GM23248 (cell line): ENCODE data around the gene LILRA6. TPM values are rescaled to one million over a fixed set of nuclear protein-coding genes. Genes with fewer than 3 reads are reported as not detected.
"Not testable (repeated sequence)": the region's sequence is repeated elsewhere in the genome, so short reads cannot be mapped to it uniquely, and the experiment has no call there.

Experiments used
- DNase-seq: peaks from one replicate; pipeline ENCODE4 v3.0.0-alpha.2; 2015
- H2AFZ ChIP-seq: fragments of 200-600 bp; sonication (generic); 2 replicates; pipeline ENCODE4 v1.6.1; 2016; ENCODE audit warnings: antibody characterized with exemption
- H3F3A ChIP-seq: fragments of 200-600 bp; sonication (generic); 2 replicates; pipeline ENCODE4 v1.6.1; 2016; ENCODE audit warnings: mild to moderate bottlenecking, antibody characterized with exemption, mixed run types; ENCODE audit not compliant: insufficient read depth
- H3K27ac ChIP-seq: fragments of 200-600 bp; sonication (generic); 2 replicates; pipeline ENCODE4 v1.5.1; 2016; ENCODE audit warnings: mild to moderate bottlenecking
- H3K27me3 ChIP-seq: fragments of 200-600 bp; sonication (generic); replicated peaks from 2 replicates; pipeline ENCODE4 v1.6.1; 2016; ENCODE audit warnings: mild to moderate bottlenecking; ENCODE audit not compliant: insufficient read depth
- H3K36me3 ChIP-seq: fragments of 200-600 bp; sonication (generic); 2 replicates; pipeline ENCODE4 v1.6.1; 2016; ENCODE audit warnings: low read depth, mild to moderate bottlenecking
- H3K4me1 ChIP-seq: fragments of 200-600 bp; sonication (generic); 2 replicates; pipeline ENCODE4 v1.6.1; 2016; ENCODE audit warnings: mild to moderate bottlenecking; ENCODE audit not compliant: insufficient read depth
- H3K4me2 ChIP-seq: fragments of 200-600 bp; sonication (generic); one replicate; pipeline ENCODE4 v1.6.1; 2016; ENCODE audit warnings: mild to moderate bottlenecking; ENCODE audit not compliant: unreplicated experiment
- H3K4me3 ChIP-seq: fragments of 200-600 bp; sonication (generic); 2 replicates; pipeline ENCODE4 v1.5.1; 2016; ENCODE audit warnings: mild to moderate bottlenecking
- H3K79me2 ChIP-seq: fragments of 200-600 bp; sonication (generic); 2 replicates; pipeline ENCODE4 v1.6.1; 2016; ENCODE audit warnings: mild to moderate bottlenecking; ENCODE audit not compliant: insufficient read depth
- H3K9ac ChIP-seq: fragments of 200-600 bp; sonication (generic); 2 replicates; pipeline ENCODE4 v1.6.1; 2016; ENCODE audit warnings: mild to moderate bottlenecking
- H3K9me2 ChIP-seq: fragments of 200-600 bp; sonication (generic); 2 replicates; pipeline ENCODE4 v1.6.1; 2016; ENCODE audit warnings: mixed run types, mild to moderate bottlenecking, moderate library complexity; ENCODE audit not compliant: insufficient read depth
- H3K9me3 ChIP-seq: fragments of 200-600 bp; sonication (generic); one replicate; pipeline ENCODE4 v1.6.1; 2017; ENCODE audit warnings: low read depth
- H4K20me1 ChIP-seq: fragments of 200-600 bp; sonication (generic); 2 replicates; pipeline ENCODE4 v1.6.0; 2016; ENCODE audit not compliant: insufficient read depth
- EZH2 ChIP-seq: fragments of 200-600 bp; sonication (generic); IDR thresholded peaks from 2 replicates; pipeline ENCODE4 v1.6.1; 2018; ENCODE audit warnings: antibody characterized with exemption, mild to moderate bottlenecking; ENCODE audit not compliant: insufficient read depth, poor library complexity, severe bottlenecking
- EZH2phosphoT487 ChIP-seq: fragments of 200-600 bp; sonication (generic); IDR thresholded peaks from 2 replicates; pipeline ENCODE4 v1.6.1; 2018; ENCODE audit warnings: antibody characterized with exemption, moderate library complexity, mild to moderate bottlenecking, low read depth; ENCODE audit not compliant: insufficient read depth
- WGBS, 2 experiments: methylation state at CpG; one replicate each; pipeline ENCODE4 v1.1.6; 2015 to 2017; ENCODE audit warnings: low lambda C conversion rate in 2 of 2, low coverage in 1 of 2; ENCODE audit errors: missing lambda C conversion rate in 2 of 2; 5-methylcytosine and 5-hydroxymethylcytosine counted together
- in situ Hi-C: fragments of 300-500 bp; cut with MboI; formaldehyde crosslinking; loops from 2 replicates; pipeline ENCODE4 v1.15.0; 2020
- polyA plus RNA-seq: library from polyadenylated mRNA; unstranded; fragments of >200 nt; fragmentation: Nextera tagmentation; extraction: Ambion mirVana; gene quantifications from 2 replicates; pipeline ENCODE4 v1.2.1, GENCODE V29; 2016
- total RNA-seq: library from RNA; depleted of rRNA; stranded (reverse); fragments of >200 nt; shearing (Covaris generic); gene quantifications from 2 replicates; pipeline ENCODE4 v1.2.3, GENCODE V29; 2014

Gene LILRA6
- total and polyA plus RNA-seq, 2 experiments from 2014 or later = not detected

DNA sequence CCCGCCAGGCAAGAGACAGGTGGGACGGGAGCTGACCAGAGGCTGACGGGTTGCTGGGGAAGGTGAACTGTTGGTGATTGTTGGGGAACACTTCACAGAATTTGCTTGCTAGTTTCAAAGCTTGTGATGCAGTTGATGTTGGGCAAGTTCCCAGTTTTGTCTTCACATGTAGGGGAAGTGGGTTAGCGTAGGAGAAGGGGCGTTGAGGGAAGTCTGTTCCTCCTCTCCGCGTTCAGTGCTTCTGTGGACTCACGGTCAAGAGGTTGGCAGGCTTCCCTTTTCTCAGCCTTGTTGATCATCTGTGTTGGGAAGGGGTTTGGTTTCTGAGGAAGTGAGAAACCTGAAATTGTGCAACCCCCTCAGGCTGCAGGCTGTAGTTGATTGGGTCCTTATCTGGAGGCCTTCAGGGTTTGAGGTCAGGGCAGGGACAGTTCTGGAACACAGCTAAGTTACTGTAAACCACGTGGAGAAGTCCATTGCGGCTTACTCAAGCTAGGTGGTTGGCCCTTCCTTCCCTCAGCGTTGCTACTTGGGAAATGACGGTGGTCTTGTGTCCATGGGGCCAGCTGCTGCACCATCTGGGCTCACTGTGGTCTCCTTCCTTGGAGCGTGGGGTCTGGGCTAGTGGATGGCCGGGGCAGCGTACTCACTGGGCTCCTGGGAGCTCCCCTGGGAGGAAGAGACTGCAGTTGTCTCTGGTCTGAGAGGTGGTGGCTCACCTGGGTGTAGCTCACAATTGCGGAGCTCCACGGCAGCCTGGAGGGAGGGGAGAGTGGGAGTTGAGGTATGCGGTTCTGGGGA, 34.4 kb downstream of the LILRA6 start:
- Histone ChIP-seq H2AFZ (no peak overlapping the region), H3K79me2 (peaks cover 92% of the 10 kb centered on the region), H3K36me3 (peaks cover 28% of the 10 kb centered on the region), H3K9me2 (no peaks in the 10 kb centered on the region), H3K27me3 (no peaks in the 10 kb centered on the region), H4K20me1 (peaks cover 22% of the 10 kb centered on the region; the same call in 1 of the 2 replicates), H3K4me2 (no peak overlapping the region), H3K4me1 (peaks cover 21% of the 10 kb centered on the region), H3K4me3 (no peak overlapping the region), H3K9ac (peak overlapping the region; percentile 25; the same call in 1 of the 2 replicates), H3K27ac (0 out of 2 replicates have a peak overlapping the region, but pooled peaks have one; percentile 70), H3F3A (peaks cover 47% of the 10 kb centered on the region), H3K9me3 (no peaks in the 10 kb centered on the region)
- TF ChIP-seq EZH2 (no peak), EZH2phosphoT487 (no peak)
- 77 to 80% methylated on average over 18 of the region's 18 CpGs for WGBS, 2 experiments
- peak; percentile 30 for DNase-seq
- in situ Hi-C loops = no loop called here

DNA sequence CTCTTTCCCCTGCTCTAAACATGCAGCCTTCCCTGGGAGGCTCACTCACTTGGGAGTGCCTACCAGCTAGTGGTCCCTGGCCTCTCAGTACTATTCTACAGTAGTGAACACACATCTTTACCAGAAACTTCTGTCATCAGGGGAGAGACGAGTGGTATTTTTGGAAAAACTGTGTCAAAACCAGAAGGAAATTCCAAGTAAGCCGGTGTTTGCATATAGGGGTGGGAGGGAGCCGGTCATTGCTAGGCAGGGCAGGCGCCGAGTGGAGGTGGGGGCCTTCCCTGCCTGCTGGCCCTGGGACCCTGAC, 35.0 kb downstream of the LILRA6 start:
- Histone ChIP-seq H4K20me1 (peaks cover 28% of the 10 kb centered on the region; the same call in 1 of the 2 replicates), H2AFZ (no peak overlapping the region), H3K4me1 (peaks cover 26% of the 10 kb centered on the region), H3K79me2 (peaks cover 93% of the 10 kb centered on the region), H3K27me3 (no peaks in the 10 kb centered on the region), H3K36me3 (peaks cover 33% of the 10 kb centered on the region), H3K4me3 (no peak overlapping the region), H3F3A (peaks cover 52% of the 10 kb centered on the region), H3K9me2 (no peaks in the 10 kb centered on the region), H3K9me3 (no peaks in the 10 kb centered on the region), H3K9ac (no peak overlapping the region), H3K27ac (no peak overlapping the region), H3K4me2 (no peak overlapping the region)
- DNase-seq = no peak
- in situ Hi-C loops = no loop called here
- WGBS, 2 experiments = 82 to 83% methylated on average over 5 of the region's 5 CpGs
- no peak for TF ChIP-seq EZH2phosphoT487
- TF ChIP-seq EZH2 = no peak

DNA sequence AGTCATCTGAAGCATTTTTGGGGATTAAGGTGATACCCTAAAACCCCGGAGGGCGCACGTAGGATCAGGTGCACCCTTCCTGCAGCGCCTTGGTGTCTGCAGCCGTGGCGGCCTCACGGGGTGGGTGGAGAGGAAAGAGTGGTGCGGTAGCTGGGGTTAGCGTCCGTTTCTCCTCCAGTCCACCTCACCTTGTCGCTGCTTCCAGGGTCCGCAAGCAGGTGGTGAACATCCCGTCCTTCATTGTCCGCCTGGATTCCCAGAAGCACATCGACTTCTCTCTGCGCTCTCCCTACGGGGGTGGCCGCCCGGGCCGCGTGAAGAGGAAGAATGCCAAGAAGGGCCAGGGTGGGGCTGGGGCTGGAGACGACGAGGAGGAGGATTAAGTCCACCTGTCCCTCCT, 35.4 kb downstream of the LILRA6 start:
- in situ Hi-C loops, H2AFZ ChIP-seq, H3K9ac ChIP-seq, H3K27ac ChIP-seq, DNase-seq, H3K9me2 ChIP-seq, H3K27me3 ChIP-seq, H3K4me3 ChIP-seq, H3K4me2 ChIP-seq, H3K9me3 ChIP-seq: not testable (repeated sequence)
- Histone ChIP-seq H3K4me1 (peaks cover 31% of the 10 kb centered on the region), H3F3A (peaks cover 57% of the 10 kb centered on the region), H4K20me1 (peaks cover 32% of the 10 kb centered on the region; the same call in 1 of the 2 replicates), H3K79me2 (peaks cover 93% of the 10 kb centered on the region), H3K36me3 (peaks cover 37% of the 10 kb centered on the region)
- WGBS, 2 experiments = 84 to 87% methylated on average over 19 to 23 of the region's 23 CpGs

DNA sequence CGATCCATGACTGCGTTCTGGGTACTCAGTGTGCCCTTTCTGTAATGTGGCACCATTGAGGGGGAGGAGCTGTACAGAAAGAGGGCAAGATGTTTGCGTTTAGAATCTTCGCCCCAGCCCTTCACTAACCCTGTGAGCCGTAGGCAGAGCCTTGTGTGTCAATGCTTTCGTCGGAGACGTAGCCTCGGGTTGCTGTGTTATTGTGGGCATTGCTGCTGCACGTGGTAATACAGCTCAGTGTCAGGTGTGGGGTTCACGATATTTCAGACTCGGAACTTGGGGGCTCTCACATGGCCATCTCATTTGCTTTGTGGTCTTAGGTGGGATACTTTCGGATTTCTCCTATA, 35.8 kb downstream of the LILRA6 start:
- Histone ChIP-seq H3F3A (peaks cover 61% of the 10 kb centered on the region), H3K27ac (no peak overlapping the region), H3K36me3 (peaks cover 39% of the 10 kb centered on the region), H3K79me2 (peaks cover 93% of the 10 kb centered on the region), H3K27me3 (no peaks in the 10 kb centered on the region), H3K4me1 (peaks cover 31% of the 10 kb centered on the region), H3K9me2 (no peaks in the 10 kb centered on the region), H3K4me3 (no peak overlapping the region), H3K9ac (no peak overlapping the region), H2AFZ (no peak overlapping the region), H4K20me1 (peaks cover 36% of the 10 kb centered on the region; the same call in 1 of the 2 replicates), H3K9me3 (no peaks in the 10 kb centered on the region), H3K4me2 (no peak overlapping the region)
- WGBS, 2 experiments = 81% methylated on average over 13 of the region's 13 CpGs
- TF ChIP-seq EZH2 = no peak
- no peak for TF ChIP-seq EZH2phosphoT487
- DNase-seq = no peak
- in situ Hi-C loops = no loop called here
